ENCODE data around the gene PNPT1. TPM values are rescaled to one million over a fixed set of nuclear protein-coding genes. Genes with fewer than 3 reads are reported as not detected.

PNPT1 gene
- polyA plus RNA-seq, 1 of the 3 experiments (the other 2 are of a cell fraction), result 11.7 TPM

- no peak overlapping the region for H3K9ac ChIP-seq
- DNase-seq, result no peak
- no peaks in the 10 kb centered on the region for H3K9me3 ChIP-seq
- ChIA-PET CTCF (no interaction called here), POLR2A (no interaction called here)
- no peaks in the 10 kb centered on the region for H3K27me3 ChIP-seq (ENCODE audit: insufficient read depth)
- no peaks in the 10 kb centered on the region for H3K9me2 ChIP-seq
- H3K79me2 ChIP-seq (ENCODE audit: insufficient read depth), result peaks cover 85% of the 10 kb centered on the region
- H3F3A ChIP-seq (replicated peaks; ENCODE audit: insufficient read depth), result no peaks in the 10 kb centered on the region
- peaks cover 14% of the 10 kb centered on the region; the same call in 1 of the 2 replicates for H4K20me1 ChIP-seq (ENCODE audit: insufficient read depth)
- no peak overlapping the region for H3K4me2 ChIP-seq
- TF ChIP-seq MEF2A (IDR thresholded peaks at IDR 0.05; ENCODE audit: borderline replicate concordance, low read depth) (no peak), IRF3 (IDR thresholded peaks at IDR 0.05; ENCODE audit: low read depth, low read length) (no peak), FOSL2 (IDR thresholded peaks at IDR 0.05; ENCODE audit: borderline replicate concordance, low read depth) (no peak), YY1 (IDR thresholded peaks at IDR 0.05; ENCODE audit: low read depth) (no peak), JUND (IDR thresholded peaks at IDR 0.05) (no peak), USF1 (IDR thresholded peaks at IDR 0.05; ENCODE audit: borderline replicate concordance, low read depth) (no peak), USF2 (IDR thresholded peaks at IDR 0.05; ENCODE audit: borderline replicate concordance, low read depth, low read length) (no peak)
- H2AFZ ChIP-seq (ENCODE audit: low read depth), result no peak overlapping the region
- WGBS (ENCODE audit: low lambda C conversion rate), result 94% methylated on average over 1 of the region's 1 CpG
- H3K36me3 ChIP-seq (replicated peaks in 1 of 2; ENCODE audit: control insufficient read depth in 1 of 2, insufficient read depth in 2 of 2, low read length in 1 of 2), result peaks cover 24 to 41% of the 10 kb centered on the region in 2 experiments
- H3K27ac ChIP-seq (ENCODE audit: low read depth in 2 of 2, low read length in 1 of 2), result no peak overlapping the region
- no peak overlapping the region for H3K4me3 ChIP-seq (ENCODE audit: low read depth in 2 of 2, low read length in 1 of 2)
- H3K4me1 ChIP-seq (ENCODE audit: control insufficient read depth in 1 of 2, insufficient read depth in 2 of 2, low read depth in 1 of 2, low read length in 1 of 2), result peaks cover 0 to 6% of the 10 kb centered on the region in 2 experiments; a peak in 2 of 4 replicates
Observed at GRCh38 chr2:55611997-55612396, 81.6 kb downstream of the PNPT1 start.

- Histone ChIP-seq H3K36me3 (replicated peaks in 1 of 2; ENCODE audit: control insufficient read depth in 1 of 2, insufficient read depth in 2 of 2, low read length in 1 of 2) (peaks cover 24 to 41% of the 10 kb centered on the region in 2 experiments), H3K9me3 (no peaks in the 10 kb centered on the region), H4K20me1 (ENCODE audit: insufficient read depth) (peaks cover 10% of the 10 kb centered on the region; the same call in 1 of the 2 replicates), H3F3A (replicated peaks; ENCODE audit: insufficient read depth) (no peaks in the 10 kb centered on the region), H3K9ac (no peak overlapping the region), H3K4me3 (ENCODE audit: low read depth in 2 of 2, low read length in 1 of 2) (no peak overlapping the region), H2AFZ (ENCODE audit: low read depth) (no peak overlapping the region), H3K27ac (ENCODE audit: low read depth in 2 of 2, low read length in 1 of 2) (no peak overlapping the region), H3K27me3 (ENCODE audit: insufficient read depth) (no peaks in the 10 kb centered on the region), H3K4me2 (no peak overlapping the region), H3K4me1 (ENCODE audit: control insufficient read depth in 1 of 2, insufficient read depth in 2 of 2, low read depth in 1 of 2, low read length in 1 of 2) (peaks cover 0 to 6% of the 10 kb centered on the region in 2 experiments; a peak in 2 of 4 replicates), H3K9me2 (no peaks in the 10 kb centered on the region), H3K79me2 (ENCODE audit: insufficient read depth) (peaks cover 85% of the 10 kb centered on the region)
- no peak for DNase-seq
- ChIA-PET POLR2A (no interaction called here), CTCF (interaction anchor here (0.6 kb wide), 1 partner anchor 21 kb away, joined by 3 read pairs; no protein-coding TSS in a partner anchor)
- 96% methylated on average over 3 of the region's 3 CpGs for WGBS (ENCODE audit: low lambda C conversion rate)
- TF ChIP-seq TAF1 (IDR thresholded peaks at IDR 0.05; ENCODE audit: borderline replicate concordance, low read depth, low read length) (no peak), GATA2 (CRISPR knock-in tag; IDR thresholded peaks at IDR 0.05) (no peak), MXI1 (IDR thresholded peaks at IDR 0.05; ENCODE audit: low read depth, low read length) (no peak), FOXM1 (IDR thresholded peaks at IDR 0.05; ENCODE audit: low read depth) (no peak), MAX (IDR thresholded peaks at IDR 0.05; ENCODE audit: low read depth) (no peak), PBX3 (IDR thresholded peaks at IDR 0.05) (no peak), JUND (IDR thresholded peaks at IDR 0.05) (no peak), RXRA (IDR thresholded peaks at IDR 0.05; ENCODE audit: borderline replicate concordance, low read depth) (no peak), EZH2phosphoT487 (IDR thresholded peaks at IDR 0.05; ENCODE audit: borderline replicate concordance, low read depth) (no peak), TEAD4 (IDR thresholded peaks at IDR 0.05; ENCODE audit: borderline replicate concordance, insufficient read depth) (no peak), SMC3 (IDR thresholded peaks at IDR 0.05; ENCODE audit: low read depth, low read length) (no peak), EP300 (IDR thresholded peaks at IDR 0.05; ENCODE audit: borderline replicate concordance in 1 of 2, low read depth in 1 of 2, low read length in 1 of 2) (no peak)
Observed at GRCh38 chr2:55610954-55611743, 82.5 kb downstream of the PNPT1 start.

Measured in SK-N-SH (cell line).